GM12878 (cell line): Measurements from ENCODE around the gene RBM18. TPM values are rescaled to one million over a fixed set of nuclear protein-coding genes. Genes with fewer than 3 reads are reported as not detected.

Experiments used
- ATAC-seq: fragments of 200-7000 bp; cut with Tn5 transposase; 3 replicates; pipeline ENCODE4 v1.9.1; 2020; ENCODE audit warnings: mild to moderate bottlenecking, moderate library complexity
- BruUV-seq: library from RNA; stranded (reverse); fragments of 400-500 nt; replicated peaks from 2 replicates; lab custom pipeline; 2021; lab: Mats Ljungman, UMichigan
- CTCF ChIA-PET: fragments of 300-600 bp; sonication (Branson Sonifier 250); formaldehyde crosslinking; extraction: SDS; loops from one replicate; lab custom pipeline; 2021; ENCODE audit warnings: inconsistent platforms; lab: Yijun Ruan, JAX
- POLR2A ChIA-PET: fragments of 350-600 bp; formaldehyde crosslinking; extraction: SDS; loops from one replicate; lab custom pipeline; 2021; ENCODE audit warnings: inconsistent platforms; lab: Charles Lee
- RAD21 ChIA-PET: fragments of 300-600 bp; sonication (Branson Sonifier 250); formaldehyde crosslinking; loops from one replicate; lab custom pipeline; 2023; ENCODE audit warnings: antibody characterized with exemption; ENCODE audit not compliant: unreplicated experiment; lab: Charles Lee
- SMC1A ChIA-PET: fragments of 300-600 bp; sonication (Branson Sonifier 250); formaldehyde crosslinking; loops from one replicate; lab custom pipeline; 2023; ENCODE audit not compliant: unreplicated experiment, uncharacterized antibody; lab: Charles Lee
- DNase-seq: peaks from one replicate; pipeline ENCODE4 v3.0.0-alpha.2; 2011; ENCODE audit warnings: low read depth, low spot score
- FAIRE-seq: peaks from 3 replicates; lab custom pipeline; 2011; peaks lifted over from hg19 to GRCh38; lab: Jason Lieb, UNC
- H2AFZ ChIP-seq: 2 replicates; pipeline ENCODE4 v1.6.0; 2011; ENCODE audit warnings: low read depth, low read length, control low read depth; ENCODE audit not compliant: control insufficient read depth
- H3K27ac ChIP-seq: 2 replicates; pipeline ENCODE4 v1.5.1; 2011; ENCODE audit warnings: control low read depth; ENCODE audit not compliant: control insufficient read depth, insufficient read depth
- H3K27me3 ChIP-seq, 2 experiments: replicated peaks in 1 of 2; 2 replicates each; pipeline versions ENCODE4 v1.6.0 to v1.6.1; 2011; ENCODE audit warnings: low read length in 1 of 2; ENCODE audit not compliant: control insufficient read depth in 2 of 2, insufficient read depth in 2 of 2
- H3K36me3 ChIP-seq, 2 experiments: 2 replicates each; pipeline ENCODE4 v1.5.1; 2011; ENCODE audit warnings: low read length in 1 of 2; ENCODE audit not compliant: control insufficient read depth in 2 of 2, insufficient read depth in 2 of 2
- H3K4me1 ChIP-seq: 2 replicates; pipeline ENCODE4 v1.6.1; 2011; ENCODE audit warnings: mild to moderate bottlenecking, low read length, moderate library complexity, mixed read lengths; ENCODE audit not compliant: control insufficient read depth, insufficient read depth
- H3K4me2 ChIP-seq: 2 replicates; pipeline ENCODE4 v1.6.0; 2011; ENCODE audit warnings: control low read depth; ENCODE audit not compliant: control insufficient read depth, insufficient read depth
- H3K4me3 ChIP-seq: fragments of 200-600 bp; sonication (generic); 2 replicates; pipeline ENCODE4 v1.5.1; 2016
- H3K79me2 ChIP-seq: 2 replicates; pipeline ENCODE4 v1.6.0; 2011; ENCODE audit warnings: low read length; ENCODE audit not compliant: control insufficient read depth, insufficient read depth
- H3K9ac ChIP-seq: 2 replicates; pipeline ENCODE4 v1.8.0; 2011; ENCODE audit warnings: low read length, control low read depth, mixed read lengths; ENCODE audit not compliant: control insufficient read depth, insufficient read depth
- H3K9me3 ChIP-seq: replicated peaks from 3 replicates; pipeline ENCODE4 v1.5.1; 2011; ENCODE audit warnings: mild to moderate bottlenecking, low read length; ENCODE audit not compliant: control insufficient read depth, insufficient read depth
- H4K20me1 ChIP-seq: 2 replicates; pipeline ENCODE4 v1.6.0; 2011; ENCODE audit not compliant: control insufficient read depth, insufficient read depth
- ELK1 ChIP-seq: IDR thresholded peaks from 2 replicates; pipeline ENCODE4 v1.6.1; 2012; ENCODE audit warnings: low read depth, low read length, improper control_type of control experiment
- EZH2 ChIP-seq: IDR thresholded peaks from 2 replicates; pipeline ENCODE4 v1.6.1; 2012; ENCODE audit warnings: low read depth, mild to moderate bottlenecking, control low read depth, inconsistent platforms, low read length, borderline replicate concordance; ENCODE audit not compliant: control insufficient read depth
- WGBS: methylation state at CpG from one replicate; pipeline ENCODE4 v1.1.6; 2016; ENCODE audit warnings: low lambda C conversion rate; ENCODE audit not compliant: insufficient replicate concordance, insufficient coverage; ENCODE audit errors: missing lambda C conversion rate; 5-methylcytosine and 5-hydroxymethylcytosine counted together
- in situ Hi-C: fragments of 300-500 bp; cut with MboI; formaldehyde crosslinking; loops from 9 replicates; pipeline ENCODE4 v1.14.3; 2018; ENCODE audit warnings: mixed read lengths
- intact Hi-C: fragments of 100-400 bp; cut with micrococcal nuclease; formaldehyde crosslinking; loops from one replicate; pipeline ENCODE4 v1.14.2; 2022; ENCODE audit not compliant: unreplicated experiment
- polyA plus RNA-seq, 11 experiments: library from polyadenylated mRNA; depleted of rRNA in 4 of 11; unstranded in 6 of 11; stranded (reverse) in 5 of 11; fragments of >200 nt; fragmentation: Nextera tagmentation in 4 of 11; fragmentation: Illumina TruSeq in 1 of 11; extraction: Ambion mirVana in 4 of 11; extraction: Trizol in 1 of 11; gene quantifications; 1 replicate in 1 of 11; 2 replicates in 10 of 11; pipeline versions ENCODE4 v1.2.1 to v1.2.3, GENCODE V29; 2011 to 2016; ENCODE audit warnings: inconsistent platforms in 2 of 11, missing spikeins in 2 of 11, low read depth in 1 of 11
- total RNA-seq, 4 experiments: library from RNA; depleted of rRNA in 3 of 4; stranded (reverse); fragments of >200 nt in 3 of 4; fragmentation: Illumina TruSeq in 1 of 4; extraction: Trizol in 1 of 4; gene quantifications; 2 replicates each; pipeline versions ENCODE4 v1.2.1 to v1.2.3, GENCODE V29; 2013 to 2021

RBM18 gene
- total and polyA plus RNA-seq, 10 of the 15 experiments (the other 5 are each of a cell fraction or from before 2014, with no cell fraction given), result 6.4 to 46.8 (median 30.4) TPM

- CTCF ChIA-PET, result no interaction called here
- ATAC-seq (no peak; the same call in 2 of the 3 replicates), DNase-seq (no peak), FAIRE-seq (no peak)
- Histone ChIP-seq H3K9me3 (no peaks in the 10 kb centered on the region; the same call in 2 of the 3 replicates), H3K9ac (no peak overlapping the region), H3K4me3 (no peak overlapping the region), H2AFZ (no peak overlapping the region), H3K4me2 (peak overlapping the region; percentile 58; the same call in 1 of the 2 replicates), H3K79me2 (no peaks in the 10 kb centered on the region), H3K36me3 (no peaks in the 10 kb centered on the region), H3K27ac (no peak overlapping the region), H4K20me1 (0 out of 2 replicates have a peak, but pooled peaks cover 3% of the 10 kb centered on the region), H3K4me1 (no peaks in the 10 kb centered on the region), H3K27me3 (peaks cover 18 to 28% of the 10 kb centered on the region in 2 experiments)
- SMC1A ChIA-PET, result no interaction called here
- RAD21 ChIA-PET, result no interaction called here
- BruUV-seq, result no TSS peak
- 5% methylated on average over 59 of the region's 59 CpGs for WGBS
- in situ Hi-C loops (no loop called here), intact Hi-C loops (no loop called here)
- POLR2A ChIA-PET, result no interaction called here
- TF ChIP-seq ELK1 (no peak), EZH2 (0 out of 2 replicates have a peak, but pooled peaks have one; percentile 82)
These were observed 45.4 kb downstream of the RBM18 start for GRCh38 chr9:122218935-122219855.
